ENCODE results near the gene ENDOV.
"Not testable (repeated sequence)": the region's sequence is repeated elsewhere in the genome, so short reads cannot be mapped to it uniquely, and the experiment has no call there.

The ENDOV gene

DNA sequence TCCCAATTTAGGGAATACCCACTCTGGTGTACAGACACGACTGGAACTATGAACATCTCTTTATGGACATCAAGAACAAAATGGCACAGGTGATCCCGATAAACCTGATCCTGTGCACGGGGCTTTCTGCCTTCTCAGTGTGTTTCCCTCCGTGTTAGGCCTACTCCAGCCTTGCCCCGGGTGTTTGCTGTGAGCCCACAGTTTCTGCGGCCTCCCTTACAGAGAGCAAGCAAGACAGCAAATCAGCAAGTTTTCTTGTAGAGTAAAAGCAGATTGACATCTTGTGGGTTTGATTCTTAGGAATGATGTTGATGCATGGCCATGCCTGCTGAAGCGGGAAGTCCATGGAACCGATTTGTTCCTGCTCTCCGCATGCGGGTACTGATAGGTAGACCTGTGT is 26.4 kb upstream of the ENDOV start:
- no peak for DNase-seq

DNA sequence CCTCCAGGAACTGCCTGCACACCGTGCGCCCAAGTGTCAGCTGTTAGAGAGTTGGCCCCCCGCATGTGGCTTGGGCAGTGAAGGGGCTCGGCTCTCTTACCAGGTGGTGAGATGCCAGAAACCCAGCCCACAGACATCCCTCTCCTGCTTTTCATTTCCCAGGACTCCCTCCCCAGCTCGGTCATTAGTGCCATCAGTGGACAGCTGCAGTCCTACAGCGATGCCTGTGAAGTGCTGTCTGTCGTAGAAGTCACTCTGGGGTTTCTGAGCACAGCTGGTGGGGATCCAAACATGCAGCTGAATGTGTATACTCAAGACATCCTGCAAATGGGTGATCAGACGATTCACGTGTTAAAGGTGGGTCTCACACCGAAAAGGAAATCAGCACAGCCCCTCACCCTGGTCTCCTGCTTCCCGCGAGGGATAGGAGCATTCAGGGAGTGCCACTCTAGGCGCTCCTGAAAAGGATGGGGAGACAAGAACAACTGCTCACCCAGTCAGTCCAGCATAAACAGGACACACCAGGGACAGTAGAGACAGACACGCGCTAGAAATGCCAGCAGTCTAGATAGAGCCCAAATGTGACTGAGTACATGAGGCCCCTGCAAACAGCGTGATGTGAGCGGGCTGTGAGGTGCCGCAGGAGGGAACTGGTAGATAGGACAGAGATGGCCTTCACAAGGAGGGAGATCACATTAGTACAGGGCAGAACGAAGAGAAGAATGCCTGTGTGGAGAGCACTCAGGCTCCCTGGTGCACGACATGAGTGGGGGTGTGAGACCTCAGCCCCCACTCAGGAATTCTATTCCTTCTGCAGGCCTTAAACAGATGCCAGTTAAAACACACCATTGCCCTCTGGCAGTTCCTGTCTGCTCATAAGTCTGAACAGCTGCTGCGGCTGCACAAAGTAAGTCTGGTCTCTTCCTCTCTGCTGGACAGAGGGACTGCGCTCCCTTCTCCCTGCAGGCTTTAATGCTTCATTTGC is 25.7 kb upstream of the ENDOV start:
- no peak for DNase-seq

DNA sequence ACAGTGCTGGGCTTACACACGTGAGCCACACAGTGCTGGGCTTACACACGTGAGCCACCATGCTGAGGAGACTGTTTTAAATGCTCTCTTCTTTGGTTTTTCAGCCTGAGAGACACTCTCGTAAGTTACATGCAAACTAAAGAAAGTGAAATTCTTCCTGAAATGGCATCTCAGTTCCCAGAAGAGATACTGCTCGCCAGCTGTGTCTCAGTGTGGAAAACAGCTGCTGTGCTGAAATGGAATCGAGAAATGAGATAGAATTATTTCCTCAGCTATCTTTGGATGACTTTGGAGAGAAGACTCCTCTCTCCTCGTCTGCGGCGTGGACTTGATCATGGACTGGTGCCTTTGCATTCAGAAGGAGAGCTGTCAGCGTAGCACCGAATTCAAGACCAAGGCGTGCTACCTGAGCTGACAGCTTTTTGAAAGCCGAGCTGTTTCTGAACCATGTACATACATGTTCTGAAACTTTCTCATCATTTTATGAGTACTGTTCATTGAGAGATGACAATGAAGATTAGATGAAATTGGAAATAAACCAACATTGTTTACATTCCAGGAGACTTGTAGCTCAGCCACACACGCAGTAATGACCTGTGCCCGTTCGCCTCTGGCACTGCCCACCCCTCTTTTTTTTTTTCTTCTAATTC is 21.6 kb upstream of the ENDOV start:
- no peak for DNase-seq

DNA sequence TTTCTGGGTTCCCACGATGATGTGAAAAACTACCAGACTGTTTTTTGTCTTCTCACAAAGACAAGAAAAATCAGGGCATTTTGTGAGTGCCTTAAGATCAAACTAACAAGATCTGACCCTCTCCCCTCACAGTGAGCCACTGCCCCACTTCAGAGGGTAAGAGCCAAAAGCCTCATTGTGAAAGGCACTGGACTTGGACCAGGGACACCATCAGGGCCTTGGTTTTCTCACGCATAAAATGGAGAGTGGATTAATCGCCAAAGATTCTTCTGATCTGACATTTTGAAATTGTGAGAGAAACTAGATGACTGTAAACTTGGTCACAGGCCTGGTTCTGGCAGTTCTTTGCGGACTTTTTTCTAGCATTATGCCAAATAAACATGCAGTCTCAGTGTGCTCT is 21.0 kb upstream of the ENDOV start:
- DNase-seq = no peak

DNA sequence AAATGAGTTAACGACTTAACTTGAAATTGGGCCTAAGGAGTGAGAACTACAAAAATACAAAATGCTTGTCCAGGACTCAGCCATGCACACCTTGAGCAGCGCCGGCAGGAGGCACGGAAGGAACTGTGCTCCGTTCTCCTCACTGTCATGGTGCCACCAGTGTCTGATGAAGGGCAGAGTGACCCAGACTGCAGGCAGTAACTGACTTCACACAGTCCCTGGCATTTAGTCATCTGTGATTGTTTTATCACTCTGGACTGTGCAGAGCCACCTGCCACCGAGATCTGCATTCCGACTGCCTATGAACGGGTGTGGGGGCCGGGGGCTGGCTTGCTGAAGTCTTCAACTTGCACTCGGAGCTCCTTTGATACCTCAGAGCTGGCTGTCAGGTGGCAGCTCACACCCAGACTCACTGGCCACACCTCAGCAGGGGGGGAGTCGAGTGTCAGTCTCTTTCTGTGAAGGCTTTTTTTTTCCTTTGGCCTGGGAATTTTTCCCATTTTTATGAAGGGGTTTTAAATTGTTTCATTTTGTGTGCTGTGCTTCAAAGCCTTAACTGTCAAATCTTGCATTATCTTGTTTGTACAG is 20.2 kb upstream of the ENDOV start:
- no peak for DNase-seq

DNA sequence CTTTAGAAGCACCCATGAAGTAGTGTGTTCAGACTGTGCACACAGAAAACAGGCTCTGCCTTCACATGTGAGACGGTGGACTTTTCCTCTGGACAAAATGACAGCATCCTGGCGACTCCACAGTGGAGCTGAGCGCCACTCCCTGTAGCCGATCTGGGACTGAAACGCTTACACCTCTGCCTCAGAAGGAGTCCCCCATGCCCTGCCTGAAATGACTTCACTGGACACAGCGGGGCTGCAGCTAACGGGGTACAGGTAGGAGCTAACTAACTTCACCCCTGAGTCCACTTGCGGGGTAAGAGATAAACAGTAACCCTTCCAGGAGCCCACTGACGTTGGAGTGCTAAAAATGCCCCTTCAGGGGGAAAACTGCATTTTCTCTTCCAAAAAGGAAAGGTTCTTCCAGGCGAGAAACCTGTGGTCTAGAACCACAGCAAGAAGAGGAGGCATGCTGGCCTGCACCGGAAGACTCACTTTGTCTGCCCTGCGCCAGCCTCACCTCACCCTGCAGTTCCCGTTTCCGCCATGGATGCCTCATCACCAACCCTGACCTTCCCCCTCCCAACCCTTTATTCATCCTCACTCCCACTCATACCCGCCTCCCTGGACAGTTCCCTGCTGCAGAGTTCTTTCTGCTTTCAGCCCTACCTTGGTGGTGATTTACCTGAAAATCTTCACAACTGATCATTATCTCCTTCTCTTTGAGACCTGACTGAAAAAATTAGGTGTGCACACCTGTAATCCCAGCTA is 19.4 kb upstream of the ENDOV start:
- no peak for DNase-seq

DNA sequence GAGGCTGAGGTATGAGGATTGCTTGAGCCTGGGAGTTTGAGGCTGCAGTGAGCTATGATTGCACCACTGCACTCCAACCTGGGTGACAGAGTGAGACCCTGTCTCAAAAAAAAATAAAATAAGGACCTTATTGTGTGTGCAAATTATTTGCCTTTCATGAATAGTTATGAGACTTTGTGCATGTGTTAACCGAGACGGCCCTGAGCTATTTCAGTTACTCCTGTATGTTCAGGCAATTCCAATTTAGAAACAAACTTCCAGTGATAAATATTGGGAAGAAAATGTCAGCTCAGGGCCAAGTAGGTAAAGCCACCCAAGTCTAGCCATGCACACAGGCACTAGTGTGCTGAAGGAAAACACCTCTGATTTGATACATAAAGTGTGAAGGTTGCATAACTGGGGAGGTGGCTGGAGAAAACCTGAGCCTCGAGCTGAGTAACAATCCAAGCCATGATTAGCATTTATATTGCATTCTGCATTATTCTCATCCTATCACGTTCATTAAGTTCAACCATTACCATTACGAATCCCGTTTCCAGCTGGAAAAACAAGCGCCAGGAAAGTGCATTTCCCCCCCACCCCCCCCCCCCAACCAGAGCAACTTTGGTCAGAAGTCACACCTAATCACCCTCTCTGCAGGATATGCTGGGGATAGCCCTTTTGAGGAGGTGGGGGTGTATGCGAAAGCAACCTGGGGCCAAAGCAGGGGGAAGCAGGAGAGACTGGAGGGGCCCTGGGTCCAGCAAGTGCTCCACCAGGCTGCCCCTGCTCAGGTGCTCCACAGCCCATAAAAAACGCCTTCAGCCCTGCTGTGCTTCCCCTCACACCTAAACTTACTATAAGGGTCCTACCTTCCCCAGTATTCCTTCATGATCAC is 18.6 kb upstream of the ENDOV start:
- DNase-seq = no peak

DNA sequence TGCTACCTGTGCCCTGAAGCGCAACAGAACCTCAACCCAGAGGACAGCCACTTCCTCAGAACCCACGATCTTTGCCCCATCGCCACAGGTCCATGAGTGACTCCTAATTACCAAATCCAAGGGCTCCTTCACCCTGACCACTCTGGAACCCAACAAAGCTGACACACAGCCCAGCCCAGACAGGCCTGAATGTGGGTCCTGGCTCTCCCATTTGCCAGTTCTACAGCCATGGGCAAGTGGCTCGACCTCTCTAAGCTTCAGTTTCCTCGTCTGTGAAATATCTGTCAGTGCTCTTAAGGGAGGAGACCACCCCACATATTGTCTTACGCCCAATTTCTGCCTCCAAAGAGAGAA is 18.0 kb upstream of the ENDOV start:
- no peak for DNase-seq

DNA sequence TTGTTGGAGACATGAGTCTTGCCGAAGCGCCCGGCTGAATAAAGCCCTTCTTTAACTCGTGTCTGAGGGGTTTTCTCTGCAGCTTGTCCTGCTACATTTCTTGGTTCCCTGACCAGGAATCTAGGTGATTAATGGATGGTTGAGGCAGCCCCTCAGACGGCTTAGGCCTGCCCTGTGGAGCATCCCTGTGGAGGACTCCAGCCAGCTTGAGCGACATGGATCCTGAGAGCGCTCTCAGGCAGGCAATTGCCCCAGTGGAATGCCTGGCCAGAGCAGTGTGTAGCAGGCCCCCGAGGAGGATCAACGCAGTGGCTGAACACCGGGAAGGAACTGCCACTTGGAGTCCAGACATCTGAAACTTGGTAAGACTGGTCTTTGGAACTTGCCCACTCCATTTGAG is 17.3 kb upstream of the ENDOV start:
- DNase-seq = no peak

DNA sequence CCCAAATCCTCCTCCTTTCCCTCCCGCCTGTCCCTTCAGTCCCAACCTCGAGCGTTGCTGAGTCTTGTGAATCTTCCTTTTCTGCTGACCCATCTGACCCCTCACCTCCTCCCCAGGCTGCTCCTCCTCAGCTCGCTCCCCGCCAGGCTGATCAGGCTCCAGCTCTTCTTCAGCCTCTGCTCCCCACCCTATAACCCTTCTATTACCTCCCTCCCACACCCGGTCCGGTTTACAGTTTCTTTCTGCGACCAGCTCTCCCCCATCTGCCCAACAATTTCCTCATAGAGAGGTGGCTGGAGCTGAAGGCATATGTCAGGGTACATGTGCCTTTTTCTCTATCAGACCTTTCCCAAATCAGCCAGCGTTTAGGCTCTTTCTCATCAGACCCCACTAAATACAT is 13.9 kb upstream of the ENDOV start:
- not testable (repeated sequence) for DNase-seq

DNA sequence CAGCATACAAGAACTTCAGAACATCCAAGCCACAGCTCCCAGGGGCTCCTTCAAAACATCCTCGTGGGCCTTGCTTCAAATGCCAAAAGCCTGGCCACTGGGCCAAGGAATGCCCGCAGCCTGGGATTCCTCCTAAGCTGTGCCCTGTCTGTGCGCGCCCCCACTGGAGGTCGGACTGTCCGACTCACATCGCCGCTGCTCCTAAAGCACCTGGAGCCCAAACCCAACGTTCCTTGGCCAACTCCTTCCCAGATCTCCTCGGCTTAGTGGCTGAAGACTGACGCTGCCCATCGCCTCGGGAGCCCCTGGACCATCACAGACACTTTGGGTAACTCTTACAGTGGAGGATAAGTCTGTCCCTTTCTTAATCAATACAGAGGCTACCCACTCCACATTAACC is 12.9 kb upstream of the ENDOV start:
- DNase-seq = not testable (repeated sequence)

DNA sequence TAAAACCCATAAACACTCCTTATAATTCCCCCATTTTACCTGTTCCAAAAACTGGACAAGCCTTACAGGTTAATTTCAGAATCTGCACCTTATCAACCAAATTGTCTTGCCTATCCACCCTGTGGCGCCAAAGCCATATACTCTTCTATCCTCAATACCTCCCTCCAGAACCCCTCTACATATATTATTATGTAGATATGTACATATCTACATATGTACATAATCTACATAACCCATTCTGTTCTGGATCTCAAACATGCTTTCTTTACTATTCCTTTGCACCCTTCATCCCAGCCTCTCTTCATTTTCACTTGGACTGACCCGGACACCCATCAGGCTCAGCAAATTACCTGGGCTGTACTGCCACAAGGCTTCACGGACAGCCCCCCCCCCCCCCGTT is 12.0 kb upstream of the ENDOV start:
- DNase-seq = no peak

DNA sequence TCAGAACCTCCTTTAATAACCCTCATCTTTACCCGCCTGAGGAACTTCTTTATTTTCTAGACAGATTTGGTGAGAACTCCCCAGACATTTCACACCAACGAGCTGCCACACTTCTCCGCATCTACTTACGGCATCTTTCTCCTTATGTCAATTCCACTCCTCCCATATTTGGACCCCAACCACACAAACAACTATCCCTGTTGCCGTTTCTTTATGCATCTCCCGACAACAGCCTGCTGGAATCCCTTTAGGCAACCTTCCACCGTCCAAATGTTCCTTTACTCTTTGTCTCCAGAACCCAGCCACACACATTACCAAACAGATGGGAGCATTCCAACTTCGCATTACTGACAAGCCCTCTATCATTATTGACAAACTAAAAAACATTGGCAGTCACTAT is 8.8 kb upstream of the ENDOV start:
- DNase-seq = no peak

DNA sequence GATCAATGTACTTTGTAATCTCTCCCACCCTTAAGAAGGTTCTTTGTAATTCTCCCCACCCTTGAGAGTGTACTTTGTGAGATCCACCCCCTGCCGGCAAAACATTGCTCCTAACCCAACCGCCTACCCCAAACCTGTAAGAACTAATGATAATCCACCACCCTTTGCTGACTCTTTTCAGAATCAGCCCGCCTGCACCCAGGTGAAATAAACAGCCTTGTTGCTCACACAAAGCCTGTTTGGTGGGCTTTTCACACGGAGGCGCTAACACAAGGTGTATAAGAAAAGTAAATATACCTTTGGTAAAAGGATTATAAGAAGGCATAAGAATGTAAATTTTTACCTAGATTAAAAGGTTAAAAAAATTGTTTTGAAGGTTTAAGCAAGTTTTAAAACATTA is 7.0 kb upstream of the ENDOV start:
- DNase-seq = not testable (repeated sequence)

DNA sequence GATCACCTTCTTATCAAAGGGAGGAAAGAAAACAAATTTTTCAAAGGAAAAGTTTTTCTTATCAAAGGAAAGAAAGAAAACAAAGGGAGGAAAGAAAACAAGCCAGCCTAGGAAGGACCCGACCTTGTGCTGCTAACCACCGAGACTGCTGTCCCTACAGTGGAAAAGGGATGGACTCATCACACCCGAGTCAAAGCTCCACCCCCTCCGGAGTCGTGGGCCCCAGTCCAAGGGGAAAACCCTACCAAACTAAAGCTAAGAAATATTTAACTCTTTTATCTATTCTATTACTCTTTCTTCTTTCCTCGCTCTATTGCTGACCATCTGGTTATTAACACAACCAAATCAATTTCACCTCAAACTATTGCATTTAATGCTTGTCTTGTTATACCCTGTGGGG is 6.1 kb upstream of the ENDOV start:
- no peak for DNase-seq

DNA sequence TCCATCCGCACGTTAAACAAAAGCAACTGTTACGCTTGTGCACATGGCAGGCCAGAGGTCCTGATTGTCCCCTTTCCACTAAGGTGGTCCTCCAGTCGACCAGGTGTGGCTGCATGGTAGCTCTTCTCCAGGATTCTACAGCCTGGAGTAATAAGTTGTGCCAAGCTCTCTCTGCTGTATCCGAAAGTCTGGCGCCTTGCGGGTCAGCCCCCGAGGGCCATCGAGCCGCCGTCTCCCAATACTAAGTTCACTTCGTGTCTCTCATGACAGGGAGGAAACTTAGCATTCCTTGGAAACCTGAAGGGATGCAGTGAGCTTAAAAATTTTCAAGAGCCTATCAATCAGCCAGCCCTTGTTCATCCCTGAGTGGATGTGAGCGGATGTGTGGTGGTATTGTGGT is 5.3 kb upstream of the ENDOV start:
- no peak for DNase-seq

DNA sequence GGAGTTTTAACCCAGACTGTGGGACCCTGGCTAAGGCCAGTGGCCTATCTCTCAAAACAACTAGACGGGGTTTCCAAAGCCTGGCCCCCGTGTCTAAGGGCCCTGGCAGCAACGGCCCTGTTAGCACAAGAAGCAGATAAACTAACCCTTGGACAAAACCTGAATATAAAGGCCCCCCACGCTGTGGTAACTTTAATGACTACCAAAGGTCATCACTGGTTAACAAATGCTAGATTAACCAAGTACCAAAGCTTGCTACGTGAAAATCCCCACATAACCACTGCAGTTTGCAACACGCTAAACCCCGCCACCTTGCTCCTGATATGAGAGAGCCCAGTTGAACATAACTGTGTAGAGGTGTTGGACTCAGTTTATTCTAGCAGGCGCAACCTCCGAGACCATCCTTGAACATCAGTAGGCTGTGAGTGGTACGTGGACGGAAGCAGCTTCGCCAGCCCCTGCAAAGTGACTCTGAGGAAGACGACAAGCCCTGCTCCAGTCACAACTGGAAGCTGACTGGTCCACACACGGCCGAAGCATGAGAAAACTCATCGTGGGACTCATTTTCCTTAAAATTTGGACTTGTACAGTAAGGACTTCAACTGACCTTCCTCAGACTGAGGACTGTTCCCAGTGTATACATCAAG is 4.4 kb upstream of the ENDOV start:
- not testable (repeated sequence) for DNase-seq

DNA sequence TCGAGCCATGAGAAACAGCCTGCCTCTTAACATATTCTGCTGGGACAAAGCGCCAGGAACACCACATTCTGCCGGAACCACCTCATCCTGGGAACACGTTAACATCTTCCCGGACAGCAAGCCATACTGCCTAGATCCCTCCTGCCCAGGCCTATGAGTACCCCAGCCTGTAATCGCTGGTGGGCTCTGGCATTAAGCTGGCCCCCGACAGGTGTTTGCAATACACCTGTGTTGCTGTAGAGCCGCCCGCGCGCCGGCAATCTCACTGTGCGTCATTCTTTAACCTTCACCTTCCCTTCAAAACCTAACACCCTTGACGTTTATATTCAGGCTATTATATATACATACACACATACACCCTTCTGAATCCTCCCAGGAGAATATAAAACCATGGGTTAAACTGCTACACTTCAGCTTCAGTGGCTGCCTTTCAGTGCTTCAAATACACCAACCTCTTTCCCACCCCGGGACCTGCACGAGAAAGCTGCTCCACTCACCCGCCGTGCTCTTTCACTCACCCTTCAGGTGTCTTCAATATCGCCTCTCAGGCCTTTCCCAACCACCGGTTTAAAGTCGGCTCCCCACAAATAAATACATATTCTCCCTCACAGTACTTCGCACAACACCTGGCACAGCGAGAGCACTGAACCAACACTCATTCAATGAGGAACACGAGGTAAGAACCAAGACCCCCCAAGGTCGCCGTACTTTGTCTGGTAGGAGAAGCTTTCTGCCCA is 1.0 kb upstream of the ENDOV start:
- no peak for DNase-seq

DNA sequence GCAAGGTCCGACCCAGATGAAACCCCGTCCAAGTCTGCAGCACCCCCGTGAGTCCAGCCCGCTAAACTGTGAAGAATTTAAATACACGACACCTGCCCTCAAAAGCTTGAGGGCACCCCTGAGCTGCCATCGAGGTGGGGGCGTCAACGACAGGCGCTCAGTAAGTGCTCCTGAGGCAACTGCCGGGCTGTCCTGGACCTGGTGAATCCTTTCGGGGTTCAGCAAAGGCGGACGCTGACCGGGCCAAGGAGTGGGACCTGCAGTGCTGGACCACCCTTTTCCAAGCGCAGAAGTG is 512 bp upstream of the ENDOV start:
- DNase-seq = no peak

DNA sequence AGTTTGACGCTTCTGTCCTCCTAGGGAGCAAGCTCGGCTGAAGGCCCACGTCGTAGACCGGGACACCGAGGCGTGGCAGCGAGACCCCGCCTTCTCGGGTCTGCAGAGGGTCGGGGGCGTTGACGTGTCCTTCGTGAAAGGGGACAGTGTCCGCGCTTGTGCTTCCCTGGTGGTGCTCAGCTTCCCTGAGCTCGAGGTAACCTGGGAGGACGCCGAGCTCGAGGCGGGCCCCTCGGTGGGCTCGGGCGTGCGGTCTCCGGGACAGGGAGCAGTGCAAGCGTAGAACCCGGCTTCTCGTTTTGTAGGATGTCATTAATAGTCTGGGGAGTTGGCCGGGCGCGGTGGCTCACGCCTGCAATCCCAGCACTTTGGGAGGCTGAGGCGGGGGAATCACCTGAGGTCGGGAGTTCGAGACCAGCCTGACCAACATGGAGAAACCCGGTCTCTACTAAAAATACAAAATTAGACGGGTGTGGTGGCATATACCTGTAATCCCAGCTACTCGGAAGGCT is 715 bp downstream of the ENDOV start:
- DNase-seq = no peak

Measured in DMS79 treated with DMSO at 0.1 percent for 48 hours (cell line).